OCI-LY3 (cell line): ENCODE measurements around the gene CDC25A.
A peak's percentile ranks its signal among the peaks of the same experiment; 100 is the strongest.

ENCODE experiments used
- H2AFZ ChIP-seq: fragments of 200-600, 300-600 bp; shearing (Covaris generic); 2 replicates; pipeline ENCODE4 v1.6.0; 2014; ENCODE audit warnings: antibody characterized with exemption, low read depth, low read length
- H3K27ac ChIP-seq: fragments of 200-600, 300-600 bp; sonication (generic); 2 replicates; pipeline ENCODE4 v1.5.1; 2014; ENCODE audit warnings: mild to moderate bottlenecking, low read length, moderate library complexity, mixed read lengths
- H3K27me3 ChIP-seq: fragments of 200-600, 300-600 bp; sonication (generic); 2 replicates; pipeline ENCODE4 v1.6.1; 2014; ENCODE audit warnings: low read depth, low read length, mixed read lengths
- H3K36me3 ChIP-seq: fragments of 200-600, 300-600 bp; sonication (generic); replicated peaks from 2 replicates; pipeline ENCODE3; 2014; ENCODE audit warnings: low read depth, low read length, mixed read lengths
- H3K4me1 ChIP-seq: fragments of 300-600, 200-600 bp; sonication (generic); 2 replicates; pipeline ENCODE4 v1.6.1; 2014; ENCODE audit warnings: low read length, mixed read lengths
- H3K4me2 ChIP-seq: fragments of 200-600, 300-600 bp; sonication (generic); 2 replicates; pipeline ENCODE4 v1.6.1; 2014; ENCODE audit warnings: low read length, mixed read lengths
- H3K4me3 ChIP-seq: fragments of 300-600, 200-600 bp; sonication (generic); 2 replicates; pipeline ENCODE4 v1.5.1; 2014; ENCODE audit warnings: antibody characterized with exemption, mild to moderate bottlenecking, low read length, moderate library complexity
- H3K79me2 ChIP-seq: fragments of 300-600, 200-600 bp; shearing (Covaris generic); 2 replicates; pipeline ENCODE4 v1.6.1; 2014; ENCODE audit warnings: mild to moderate bottlenecking, low read length, mixed read lengths
- H3K9ac ChIP-seq: fragments of 300-600, 200-600 bp; shearing (Covaris generic); 2 replicates; pipeline ENCODE4 v1.6.0; 2014; ENCODE audit warnings: mild to moderate bottlenecking, low read length, moderate library complexity
- H3K9me3 ChIP-seq: fragments of 200-600, 300-600 bp; shearing (Covaris generic); 2 replicates; pipeline ENCODE4 v1.6.1; 2014; ENCODE audit warnings: low read length, mixed read lengths; ENCODE audit not compliant: insufficient read depth
- H4K20me1 ChIP-seq: fragments of 200-600, 300-600 bp; sonication (generic); 2 replicates; pipeline ENCODE4 v1.6.1; 2016; ENCODE audit warnings: low read length, mixed read lengths; ENCODE audit not compliant: insufficient read depth
- CTCF ChIP-seq: fragments of 200-600, 300-600 bp; sonication (generic); IDR thresholded peaks from 2 replicates; pipeline ENCODE4 v1.5.1; 2014; ENCODE audit warnings: antibody characterized with exemption, low read length, low read depth
- EZH2phosphoT487 ChIP-seq: fragments of 200-600 bp; shearing (Covaris generic); IDR thresholded peaks from 2 replicates; pipeline ENCODE4 v1.6.1; 2018; ENCODE audit warnings: antibody characterized with exemption, mixed run types, low read depth

The CDC25A gene

DNA sequence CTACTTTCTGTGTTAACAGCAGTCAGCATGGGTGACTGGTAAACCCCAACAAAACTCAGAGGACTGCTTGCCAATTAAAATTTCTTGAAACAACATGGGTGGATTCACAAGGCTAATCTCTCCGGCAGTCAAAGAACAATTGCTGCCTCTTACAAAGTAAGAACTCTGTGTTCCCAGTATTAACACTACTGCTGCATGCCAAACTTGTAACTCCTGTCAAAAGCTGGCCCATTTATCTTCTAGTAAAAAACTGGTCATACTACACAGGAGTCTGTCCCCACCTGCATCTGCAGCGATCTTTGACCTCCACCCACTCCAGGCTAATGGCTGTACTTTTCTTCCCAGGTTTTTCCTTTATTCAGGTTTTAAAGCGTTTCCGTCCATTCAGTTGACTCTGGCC is 44.0 kb upstream of the CDC25A start:
- H3K4me2 ChIP-seq = peak overlapping the region; percentile 96
- H2AFZ ChIP-seq = 0 out of 2 replicates have a peak overlapping the region, but pooled peaks have one; percentile 14
- H3K36me3 ChIP-seq = no peaks in the 10 kb centered on the region
- TF ChIP-seq EZH2phosphoT487 (no peak), CTCF (no peak)
- no peaks in the 10 kb centered on the region for H3K9me3 ChIP-seq
- peaks cover 7% of the 10 kb centered on the region for H3K79me2 ChIP-seq
- H3K4me3 ChIP-seq = no peak overlapping the region
- H4K20me1 ChIP-seq = no peaks in the 10 kb centered on the region
- H3K27ac ChIP-seq = peak overlapping the region; percentile 94
- H3K9ac ChIP-seq = peak overlapping the region; percentile 7; the same call in 1 of the 2 replicates
- H3K4me1 ChIP-seq = peaks cover 63% of the 10 kb centered on the region
- H3K27me3 ChIP-seq = no peaks in the 10 kb centered on the region

GRCh38 chr3:48226939-48227338 is 38.7 kb upstream of the CDC25A start:
- peak overlapping the region; percentile 57 for H3K4me3 ChIP-seq
- peak overlapping the region; percentile 73 for H3K27ac ChIP-seq
- H3K9ac ChIP-seq = peak overlapping the region; percentile 28; the same call in 1 of the 2 replicates
- TF ChIP-seq EZH2phosphoT487 (no peak), CTCF (0 out of 2 replicates have a peak, but pooled peaks have one; percentile 4)
- H3K9me3 ChIP-seq = peaks cover 3% of the 10 kb centered on the region; the same call in 1 of the 2 replicates
- H3K36me3 ChIP-seq = no peaks in the 10 kb centered on the region
- H3K4me1 ChIP-seq = peaks cover 75% of the 10 kb centered on the region
- no peaks in the 10 kb centered on the region for H3K79me2 ChIP-seq
- H3K27me3 ChIP-seq = no peaks in the 10 kb centered on the region
- H2AFZ ChIP-seq = no peak overlapping the region
- H4K20me1 ChIP-seq = no peaks in the 10 kb centered on the region
- peak overlapping the region; percentile 78 for H3K4me2 ChIP-seq

DNA sequence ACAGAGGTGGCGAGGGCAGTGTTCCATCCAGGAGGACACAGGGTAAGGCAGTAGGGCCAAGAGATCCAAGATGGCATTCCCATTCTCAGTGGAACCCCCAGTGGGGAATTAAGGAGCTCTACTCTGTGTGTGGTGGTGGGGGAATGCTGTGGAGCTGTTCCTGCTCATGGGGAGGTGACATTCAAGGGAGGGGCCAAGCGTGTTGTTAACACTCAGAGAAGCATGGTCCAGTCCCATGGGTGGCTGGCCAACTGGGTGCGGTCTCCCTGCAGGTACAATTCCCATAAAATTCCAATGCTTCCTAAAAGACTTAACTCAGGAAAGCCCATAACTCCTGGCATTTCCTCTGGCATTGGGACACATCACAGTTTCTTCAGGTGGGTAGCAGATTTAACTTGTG is 37.4 kb upstream of the CDC25A start:
- peak overlapping the region; percentile 37; the same call in 1 of the 2 replicates for H2AFZ ChIP-seq
- H3K27ac ChIP-seq = no peak overlapping the region

More for the DNA sequence above, 37.4 kb upstream of the CDC25A start:
- Histone ChIP-seq H3K4me2 (no peak overlapping the region), H3K27me3 (no peaks in the 10 kb centered on the region), H3K36me3 (no peaks in the 10 kb centered on the region), H3K4me3 (no peak overlapping the region), H3K4me1 (peaks cover 68% of the 10 kb centered on the region), H3K9ac (no peak overlapping the region), H3K79me2 (no peaks in the 10 kb centered on the region), H4K20me1 (no peaks in the 10 kb centered on the region), H3K9me3 (peaks cover 3% of the 10 kb centered on the region; the same call in 1 of the 2 replicates)
- TF ChIP-seq CTCF (no peak), EZH2phosphoT487 (no peak)
